ENCODE results near the gene BCAR1. TPM values are rescaled to one million over a fixed set of nuclear protein-coding genes. Genes with fewer than 3 reads are reported as not detected.
"Not testable (repeated sequence)": the region's sequence is repeated elsewhere in the genome, so short reads cannot be mapped to it uniquely, and the experiment has no call there.

The BCAR1 gene
- total RNA-seq, 1 donor from 2014 or later = 71.7 TPM

DNA sequence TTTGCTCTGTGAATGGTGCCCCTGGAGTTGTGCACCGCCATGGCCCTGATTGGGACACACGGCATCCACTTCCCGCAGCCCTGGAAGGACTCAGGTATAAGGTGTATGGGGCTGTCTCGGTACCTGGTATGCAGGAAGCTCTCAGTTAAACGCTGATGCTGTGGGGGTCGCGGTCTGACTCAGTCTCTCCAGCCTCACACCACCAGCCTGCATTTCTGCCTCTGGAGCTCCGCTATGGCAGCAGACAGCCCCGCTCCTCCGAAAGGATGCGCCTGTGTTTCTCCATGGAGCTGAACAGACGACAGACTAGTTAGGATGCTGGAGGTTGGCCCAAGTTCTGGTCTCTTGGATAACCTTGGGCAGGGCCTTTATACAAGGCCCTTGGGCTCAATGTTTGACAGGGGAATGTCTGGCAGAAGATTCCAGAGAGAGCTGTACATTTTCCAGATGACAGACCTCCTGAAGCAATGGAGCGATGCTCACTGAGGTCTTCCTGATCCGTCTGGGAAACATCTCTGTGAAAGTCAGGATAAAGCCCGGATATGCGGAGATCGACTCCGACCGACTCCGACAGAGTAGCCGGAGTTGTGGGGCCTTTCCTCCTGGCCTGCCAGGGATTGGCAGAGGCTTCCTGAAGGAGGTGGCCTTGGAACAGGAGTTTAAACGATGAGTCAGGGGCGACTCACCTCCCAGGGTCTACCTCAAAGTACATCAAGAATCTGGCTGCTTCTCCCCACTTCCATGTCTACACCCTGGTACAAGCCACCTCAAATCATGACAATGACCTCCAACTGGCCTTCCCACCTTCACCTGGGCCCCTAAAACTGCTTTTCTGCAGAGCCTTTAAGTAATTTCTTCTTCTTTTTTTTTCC, 21.9 kb upstream of the BCAR1 start:
- ATAC-seq = no peak
- no peak for DNase-seq (ENCODE audit: low spot score)
- intact Hi-C loops (cut with DNase I) = no loop called here

DNA sequence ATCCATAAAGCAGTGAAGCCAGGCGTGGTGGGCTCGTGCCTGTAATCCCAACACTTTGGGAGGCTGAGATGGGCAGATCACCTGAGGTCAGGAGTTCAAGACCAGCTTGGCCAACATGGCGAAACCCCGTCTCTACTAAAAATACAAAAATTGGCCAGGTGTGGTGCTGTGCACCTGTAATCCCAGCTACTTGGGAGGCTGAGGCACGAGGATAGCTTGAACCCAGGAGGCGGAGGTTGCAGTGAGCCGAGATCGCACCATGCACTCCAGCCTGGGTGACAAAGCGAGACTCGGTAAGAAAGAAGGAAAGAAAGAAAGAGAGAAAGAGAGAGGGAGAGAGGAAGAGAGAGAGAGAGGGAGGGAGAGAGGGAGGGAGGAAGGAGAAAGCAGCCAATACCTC, 21.2 kb upstream of the BCAR1 start:
- ATAC-seq; intact Hi-C loops (cut with DNase I); DNase-seq (ENCODE audit: low spot score): not testable (repeated sequence)

DNA sequence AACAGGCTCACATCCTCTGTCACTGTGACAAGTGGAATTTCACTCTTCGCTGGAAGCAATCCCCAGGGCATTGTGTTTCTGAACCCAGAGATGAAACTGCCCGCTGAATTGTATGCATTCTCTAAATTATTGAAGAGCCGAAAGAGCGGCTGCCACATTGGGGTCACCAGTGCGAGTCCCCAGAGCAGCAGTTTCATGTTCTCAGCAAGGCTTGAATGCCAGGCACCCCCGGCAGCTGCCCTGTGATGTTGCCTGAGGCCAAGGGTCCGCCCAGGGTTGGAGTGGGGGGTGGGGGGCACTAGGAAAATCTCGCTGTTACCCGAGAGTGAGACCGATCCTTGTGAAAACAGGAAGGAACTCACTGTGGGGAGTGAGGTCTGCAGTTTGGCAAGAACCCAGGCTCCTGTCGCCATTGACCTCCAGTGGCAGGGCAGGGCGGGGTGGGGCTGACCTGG, 20.7 kb upstream of the BCAR1 start:
- intact Hi-C loops (cut with DNase I) = no loop called here
- ATAC-seq = no peak

GRCh38 chr16:75271441-75272096, 20.1 kb upstream of the BCAR1 start:
- ATAC-seq = no peak
- no peak for DNase-seq (ENCODE audit: low spot score)
- intact Hi-C loops (cut with DNase I) = no loop called here

More for the DNA sequence above, 20.7 kb upstream of the BCAR1 start:
- DNase-seq (ENCODE audit: low spot score) = no peak

DNA sequence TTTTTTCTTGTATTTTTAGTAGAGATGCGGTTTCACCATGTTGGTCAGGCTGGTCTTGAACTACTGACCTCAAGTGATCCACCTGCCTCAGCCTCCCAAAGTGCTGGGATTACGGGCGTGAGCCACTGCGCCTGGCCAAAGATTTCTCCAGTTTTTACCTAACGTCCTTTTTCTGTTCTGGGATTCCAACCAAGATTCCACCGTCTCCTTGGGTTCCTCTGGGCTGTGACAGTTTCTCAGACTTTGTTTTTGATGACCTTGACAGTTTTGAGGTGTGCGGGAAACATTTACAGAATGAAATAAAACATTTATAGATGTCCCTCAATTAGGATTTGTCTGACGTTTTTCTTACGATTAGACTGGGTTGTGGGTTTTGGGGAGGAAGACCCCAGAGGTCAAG, 17.9 kb upstream of the BCAR1 start:
- intact Hi-C loops (cut with DNase I); ATAC-seq: not testable (repeated sequence)

DNA sequence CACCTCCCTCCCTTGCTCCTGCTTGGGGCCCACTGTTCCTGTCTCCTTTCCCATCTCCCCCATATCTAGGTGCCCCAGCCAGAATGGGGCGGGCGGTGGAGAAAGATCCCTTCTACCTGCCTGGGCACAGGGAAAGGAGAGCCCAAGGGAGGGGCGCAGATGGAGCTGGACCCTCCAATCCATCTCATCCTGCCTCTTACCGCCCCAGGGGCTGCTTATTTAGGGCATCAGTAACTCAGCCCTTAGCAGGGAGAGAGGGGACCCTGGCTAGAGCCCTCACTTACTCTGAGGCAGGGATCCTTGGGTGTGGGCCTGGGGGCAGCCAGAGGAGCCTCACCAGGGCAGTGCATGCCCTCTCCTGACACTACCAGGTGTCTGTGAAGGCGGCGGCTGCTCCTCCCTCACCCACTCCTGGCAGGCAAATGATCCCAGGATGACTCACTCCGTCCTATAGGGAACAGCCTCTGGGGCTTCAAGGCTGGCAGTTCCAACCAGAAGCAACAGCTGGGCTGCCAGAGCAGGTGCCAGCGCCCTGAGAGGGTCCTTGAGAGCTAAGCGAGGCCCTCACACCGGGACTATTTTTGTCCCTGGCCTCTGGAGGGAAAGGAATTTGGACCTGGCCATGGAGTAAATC, 16.3 kb upstream of the BCAR1 start:
- ATAC-seq (no peak), DNase-seq (ENCODE audit: low spot score) (no peak)
- intact Hi-C loops (cut with DNase I) = no loop called here

More for the DNA sequence above, 17.9 kb upstream of the BCAR1 start:
- DNase-seq (ENCODE audit: low spot score) = not testable (repeated sequence)

DNA sequence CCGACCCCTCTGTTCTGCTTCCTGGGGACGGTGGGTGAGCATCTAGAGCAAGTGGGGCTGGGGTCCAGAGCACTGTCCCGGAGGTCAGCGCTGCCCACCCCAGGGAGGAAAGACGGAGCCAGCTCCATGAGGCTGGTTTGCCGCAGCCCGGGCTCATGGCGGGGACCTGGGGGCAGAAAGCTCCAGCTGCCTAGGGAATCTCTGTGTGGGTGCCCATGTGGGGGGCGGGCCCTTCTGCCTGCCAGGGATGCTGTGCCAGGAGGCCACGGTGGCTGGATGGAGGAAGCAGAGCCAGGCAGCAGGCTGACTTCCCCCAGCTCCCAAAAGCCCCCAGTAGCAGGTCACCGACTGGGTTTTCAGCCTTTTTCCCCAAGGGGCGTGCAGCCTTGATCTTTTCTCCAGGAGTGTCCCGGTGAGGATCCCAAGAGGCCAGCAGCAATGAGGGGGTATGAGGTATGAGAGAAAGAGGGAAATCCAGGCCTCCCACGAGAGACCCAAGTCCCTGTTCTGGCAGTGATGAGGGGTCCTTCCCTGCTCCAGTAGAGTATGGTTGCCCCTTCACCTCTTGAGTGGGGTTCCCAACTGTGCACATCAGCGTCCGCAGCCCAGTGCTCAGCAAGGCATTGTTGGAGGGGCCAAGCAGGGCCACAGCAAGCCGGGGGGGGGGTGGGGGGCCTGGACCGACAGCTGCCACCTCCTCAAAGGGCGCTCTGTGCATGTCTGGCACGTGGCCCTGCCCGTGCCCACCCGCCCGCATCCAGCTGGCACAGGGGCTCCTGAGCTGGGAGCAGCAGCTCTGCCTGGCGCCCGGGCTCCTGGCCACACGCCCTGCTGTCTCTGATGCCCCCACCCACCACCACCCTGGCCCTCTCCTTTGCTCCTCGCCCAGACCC, 15.6 kb upstream of the BCAR1 start:
- DNase-seq (ENCODE audit: low spot score) (peak; percentile 63), ATAC-seq (no peak)
- intact Hi-C loops (cut with DNase I) = no loop called here

- ATAC-seq (peak; percentile 59), DNase-seq (ENCODE audit: low spot score) (peak; percentile 83)
- intact Hi-C loops (cut with DNase I) = no loop called here
Observed at GRCh38 chr16:75265911-75266701, 14.7 kb upstream of the BCAR1 start.

DNA sequence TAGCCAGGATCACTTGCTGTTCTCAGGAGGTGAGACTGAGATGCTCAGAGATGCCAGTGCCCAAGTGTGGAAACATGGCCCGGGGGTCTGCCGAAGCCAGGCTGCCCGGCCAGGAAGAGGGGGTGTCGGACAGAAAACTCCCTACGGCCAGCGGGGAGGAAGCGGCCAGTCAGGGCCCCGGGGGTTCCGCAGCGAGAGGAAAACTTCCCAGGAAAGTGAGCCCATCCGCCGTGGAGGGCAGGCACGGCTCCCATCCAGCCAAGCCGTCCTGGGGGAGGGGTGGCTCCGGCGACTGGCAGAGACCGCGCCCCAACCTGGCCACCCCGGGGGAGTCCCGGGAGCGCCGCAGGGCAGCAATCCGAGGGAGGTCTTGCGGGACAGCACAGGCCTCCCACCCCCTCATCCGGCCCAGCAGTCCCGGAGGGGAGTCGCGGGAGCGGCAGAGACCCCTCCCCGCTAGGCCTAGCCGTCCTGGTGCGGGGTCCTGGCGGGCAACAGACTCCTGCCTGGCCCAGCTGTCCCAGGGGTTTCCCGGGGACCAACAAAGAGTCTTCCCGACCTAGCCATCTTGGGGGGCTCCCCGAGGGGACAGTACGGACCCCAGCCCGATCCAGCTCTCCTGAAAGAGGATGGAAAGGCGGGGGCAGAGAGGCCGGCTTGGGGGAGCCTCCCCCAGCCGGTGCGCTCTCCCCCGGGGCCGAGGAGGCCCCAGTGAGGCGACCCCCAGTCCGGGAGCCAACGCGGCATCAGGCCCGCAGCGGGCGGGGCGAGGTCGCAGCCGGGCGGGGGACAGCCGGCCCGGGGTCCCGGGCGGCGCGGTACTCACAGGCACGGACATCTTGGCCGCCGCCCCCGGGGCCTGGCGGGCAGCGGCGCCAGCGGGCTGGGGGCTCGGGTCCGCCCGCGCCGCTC, 13.8 kb upstream of the BCAR1 start:
- DNase-seq (ENCODE audit: low spot score) (peak; percentile 71), ATAC-seq (peak; percentile 49)
- intact Hi-C loops (cut with DNase I) = no loop called here

DNA sequence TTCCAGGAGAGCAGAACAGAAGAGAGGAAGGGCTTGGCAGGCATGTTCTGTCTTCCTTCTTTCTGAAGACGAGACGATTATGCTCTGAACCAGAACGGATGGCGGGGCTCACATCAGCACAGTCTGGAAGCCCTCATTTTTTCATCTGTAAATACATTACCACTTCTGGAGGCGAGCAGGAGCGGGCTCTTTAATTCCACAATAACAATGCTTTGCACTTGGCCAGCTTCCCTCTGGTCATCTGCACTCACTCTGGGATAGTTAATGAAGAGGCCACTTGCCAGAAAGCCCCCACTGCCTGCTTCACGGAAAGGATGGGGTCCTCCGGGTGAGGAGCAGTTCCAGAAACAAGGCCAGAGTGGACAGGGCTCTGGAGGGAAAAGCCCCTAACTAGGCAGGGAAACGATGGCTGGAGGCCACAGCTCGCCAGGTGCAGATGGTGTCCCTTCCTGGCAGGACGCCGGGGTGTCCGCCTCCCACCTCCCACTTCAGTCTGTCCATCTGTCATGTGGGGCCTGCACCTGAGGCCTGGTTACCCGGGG, 13.1 kb upstream of the BCAR1 start:
- intact Hi-C loops (cut with DNase I) = no loop called here
- ATAC-seq = peak; percentile 34
- no peak for DNase-seq (ENCODE audit: low spot score)

DNA sequence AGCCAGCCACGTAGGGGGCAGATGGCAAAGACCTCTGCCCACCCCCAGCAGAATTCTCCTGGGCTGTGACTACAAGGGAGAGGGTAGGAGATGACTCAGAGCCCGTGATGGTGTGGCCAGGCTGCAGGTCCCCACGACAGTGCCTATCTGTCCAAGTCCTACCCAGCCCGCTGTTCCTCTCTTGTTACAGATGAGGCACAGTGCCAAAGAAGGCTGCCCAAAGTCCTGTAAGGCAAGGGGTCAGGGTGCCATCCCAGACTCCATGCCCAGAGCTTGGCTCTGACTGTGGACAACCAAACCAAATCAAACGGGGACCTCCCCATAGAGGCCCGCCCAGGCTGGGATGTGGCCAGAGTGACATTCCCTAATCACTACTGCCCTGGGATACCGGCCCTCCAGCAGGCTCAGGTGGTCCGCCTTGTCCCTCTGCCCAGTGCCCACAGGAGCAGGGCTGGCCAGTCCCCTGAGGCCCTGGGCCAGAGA, 12.6 kb upstream of the BCAR1 start:
- peak; percentile 66 for DNase-seq (ENCODE audit: low spot score)

GRCh38 chr16:75263291-75263962, 12.0 kb upstream of the BCAR1 start:
- ATAC-seq (peak; percentile 13), DNase-seq (ENCODE audit: low spot score) (no peak)
- intact Hi-C loops (cut with DNase I) = no loop called here

More for the DNA sequence above, 12.6 kb upstream of the BCAR1 start:
- intact Hi-C loops (cut with DNase I) = no loop called here
- peak; percentile 38 for ATAC-seq

DNA sequence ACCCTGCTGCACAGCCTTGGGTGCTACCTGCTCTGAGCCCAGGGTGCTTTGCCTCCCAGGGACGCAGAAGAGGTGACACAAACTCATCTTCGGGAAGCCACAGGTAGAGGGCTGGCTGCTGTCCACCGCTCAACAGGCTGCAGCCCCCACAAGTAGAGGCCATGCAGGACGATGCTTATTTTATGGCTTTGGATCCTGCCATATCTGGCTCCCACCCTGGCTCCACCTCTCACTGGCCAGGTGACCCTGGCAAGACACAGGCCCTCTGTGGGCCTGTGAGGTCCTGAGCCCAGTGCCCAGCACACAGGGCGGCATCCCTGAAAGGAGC, 11.3 kb upstream of the BCAR1 start:
- no peak for ATAC-seq
- intact Hi-C loops (cut with DNase I) = no loop called here
- no peak for DNase-seq (ENCODE audit: low spot score)

DNA sequence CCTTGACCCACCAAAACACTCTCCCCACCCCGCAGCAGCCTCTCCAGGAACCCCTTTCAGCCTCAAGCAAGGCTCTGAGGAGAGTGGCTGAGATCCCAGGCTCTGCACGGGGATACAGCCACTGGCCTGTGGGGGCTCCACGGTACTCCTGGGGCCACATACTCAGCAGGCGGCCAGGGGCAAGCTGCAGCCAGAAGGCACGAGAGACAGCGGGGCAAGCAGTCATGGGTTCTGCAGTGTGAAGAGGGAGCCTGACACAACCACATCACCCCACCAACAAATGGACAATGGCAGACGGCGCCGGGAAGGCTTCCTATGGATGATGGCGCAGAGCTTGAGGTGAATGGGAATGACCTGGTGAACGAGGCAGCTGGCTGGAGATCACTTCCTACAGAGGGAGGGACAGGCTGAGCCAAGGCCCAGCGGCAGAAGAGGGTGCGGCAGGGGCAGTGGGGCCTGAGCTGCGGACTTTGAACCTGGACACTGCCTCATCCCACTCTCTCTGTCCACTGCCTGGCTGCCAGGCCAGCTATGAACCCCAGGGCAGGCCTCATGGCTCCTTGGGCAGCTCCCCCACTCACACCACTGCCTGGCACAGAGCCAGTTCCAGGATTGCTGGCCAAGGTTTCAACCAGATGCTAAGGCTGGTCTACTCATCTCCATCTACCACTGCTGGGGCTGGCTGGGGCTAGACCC, 10.8 kb upstream of the BCAR1 start:
- DNase-seq (ENCODE audit: low spot score) = peak; percentile 70
- intact Hi-C loops (cut with DNase I) = no loop called here
- ATAC-seq = no peak

- intact Hi-C loops (cut with DNase I) = no loop called here
- no peak for ATAC-seq
- DNase-seq (ENCODE audit: low spot score) = no peak
Observed at GRCh38 chr16:75261590-75262078, 10.2 kb upstream of the BCAR1 start.

Measured in sciatic nerve (tissue), 2 donors.